ENCODE results near the gene IL3. TPM values are rescaled to one million over a fixed set of nuclear protein-coding genes. Genes with fewer than 3 reads are reported as not detected.
"Not testable (repeated sequence)": the region's sequence is repeated elsewhere in the genome, so short reads cannot be mapped to it uniquely, and the experiment has no call there.

IL3 gene
- total RNA-seq, 1 experiment from 2014 or later = not detected

GRCh38 chr5:132105688-132106087 is 45.2 kb downstream of the IL3 start:
- Histone ChIP-seq H3K9me3 (ENCODE audit: control insufficient read depth, insufficient read depth, low read depth, low read length) (no peaks in the 10 kb centered on the region), H3K4me1 (ENCODE audit: control insufficient read depth, insufficient read depth, low read length) (peaks cover 2% of the 10 kb centered on the region; the same call in 1 of the 2 replicates), H3K36me3 (ENCODE audit: control insufficient read depth, insufficient read depth, low read length) (no peaks in the 10 kb centered on the region), H3K27ac (ENCODE audit: low read length) (no peak overlapping the region), H3K4me3 (ENCODE audit: low read depth in 2 of 2, low read length in 2 of 2) (no peak overlapping the region), H3K27me3 (ENCODE audit: control insufficient read depth, insufficient read depth, low read length) (no peaks in the 10 kb centered on the region)
- CTCF ChIA-PET = no interaction called here
- BruUV-seq (replicated peaks) = no TSS peak
- ATAC-seq (no peak), DNase-seq (ENCODE audit: low read depth, low spot score) (no peak)
- TF ChIP-seq REST (IDR thresholded peaks at IDR 0.05; ENCODE audit: insufficient read depth in 1 of 2, low read depth in 2 of 2, low read length in 1 of 2) = no peak
- no peak for TF ChIP-seq TCF7L2 (IDR thresholded peaks at IDR 0.05; ENCODE audit: low read depth, low read length)
- TF ChIP-seq POLR2AphosphoS5 (IDR thresholded peaks at IDR 0.05; ENCODE audit: low read depth, low read length) = no peak
- TF ChIP-seq CTCF (IDR thresholded peaks at IDR 0.05) = no peak
- no peak for TF ChIP-seq SIN3A (IDR thresholded peaks at IDR 0.05; ENCODE audit: borderline replicate concordance, insufficient read depth, low read depth, low read length)
- intact Hi-C loops (cut with micrococcal nuclease; ENCODE audit: unreplicated experiment) (no loop called here), in situ Hi-C loops (cut with HindIII; ENCODE audit: low pct_unique_long_range_greater_than_20kb, low sequenced_read_pairs) (no loop called here)
- POLR2A ChIA-PET = no interaction called here

DNA sequence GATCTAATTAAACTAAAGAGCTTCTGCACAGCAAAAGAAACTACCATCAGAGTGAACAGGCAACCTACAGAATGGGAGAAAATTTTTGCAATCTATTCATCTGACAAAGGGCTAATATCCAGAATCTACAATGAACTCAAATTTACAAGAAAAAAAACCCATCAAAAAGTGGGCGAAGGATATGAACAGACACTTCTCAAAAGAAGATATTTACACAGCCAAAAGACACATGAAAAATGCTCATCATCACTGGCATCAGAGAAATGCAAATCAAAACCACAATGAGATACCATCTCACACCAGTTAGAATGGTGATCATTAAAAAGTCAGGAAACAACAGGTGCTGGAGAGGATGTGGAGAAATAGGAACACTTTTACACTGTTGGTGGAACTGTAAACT is 48.0 kb downstream of the IL3 start:
- DNase-seq (ENCODE audit: low read depth, low spot score); ATAC-seq; BruUV-seq (replicated peaks); H3K4me1 ChIP-seq (ENCODE audit: control insufficient read depth, insufficient read depth, low read length); H3K27me3 ChIP-seq (ENCODE audit: control insufficient read depth, insufficient read depth, low read length); H3K36me3 ChIP-seq (ENCODE audit: control insufficient read depth, insufficient read depth, low read length); CTCF ChIA-PET; H3K27ac ChIP-seq (ENCODE audit: low read length); intact Hi-C loops (cut with micrococcal nuclease; ENCODE audit: unreplicated experiment); H3K9me3 ChIP-seq (ENCODE audit: control insufficient read depth, insufficient read depth, low read depth, low read length); in situ Hi-C loops (cut with HindIII; ENCODE audit: low pct_unique_long_range_greater_than_20kb, low sequenced_read_pairs); H3K4me3 ChIP-seq (ENCODE audit: low read depth in 2 of 2, low read length in 2 of 2); POLR2A ChIA-PET: not testable (repeated sequence)

- DNase-seq (ENCODE audit: low read depth, low spot score); H3K9me3 ChIP-seq (ENCODE audit: control insufficient read depth, insufficient read depth, low read depth, low read length); H3K27me3 ChIP-seq (ENCODE audit: control insufficient read depth, insufficient read depth, low read length); BruUV-seq (replicated peaks); in situ Hi-C loops (cut with HindIII; ENCODE audit: low pct_unique_long_range_greater_than_20kb, low sequenced_read_pairs); CTCF ChIA-PET; ATAC-seq; H3K36me3 ChIP-seq (ENCODE audit: control insufficient read depth, insufficient read depth, low read length); H3K4me3 ChIP-seq (ENCODE audit: low read depth in 2 of 2, low read length in 2 of 2); H3K4me1 ChIP-seq (ENCODE audit: control insufficient read depth, insufficient read depth, low read length); H3K27ac ChIP-seq (ENCODE audit: low read length); POLR2A ChIA-PET; intact Hi-C loops (cut with micrococcal nuclease; ENCODE audit: unreplicated experiment): not testable (repeated sequence)
Observed at GRCh38 chr5:132108957-132109356, 48.5 kb downstream of the IL3 start.

Data from Panc1 (cell line).